Thymus (tissue), 14 donors: ENCODE data around the gene GON4L. TPM values are rescaled to one million over a fixed set of nuclear protein-coding genes. Genes with fewer than 3 reads are reported as not detected.
"Not testable (repeated sequence)": the region's sequence is repeated elsewhere in the genome, so short reads cannot be mapped to it uniquely, and the experiment has no call there.

Experiments used
- DNase-seq, 9 donors: peaks; one replicate each; pipeline ENCODE4 v3.0.0-alpha.2; 2013; ENCODE audit warnings: low spot score in 9 of 9, low read depth in 6 of 9, missing footprints in 1 of 9
- H3K27ac ChIP-seq, 2 donors: one replicate each; pipeline ENCODE4 v1.5.1; 2013; ENCODE audit warnings: control low read depth in 1 of 2, low read depth in 1 of 2, low read length in 1 of 2, mild to moderate bottlenecking in 1 of 2, moderate library complexity in 1 of 2
- H3K27me3 ChIP-seq, 2 donors: one replicate each; pipeline ENCODE4 v1.5.1; 2013; ENCODE audit warnings: low read length in 1 of 2; ENCODE audit not compliant: control insufficient read depth in 2 of 2, insufficient read depth in 1 of 2
- H3K36me3 ChIP-seq, 2 donors: one replicate each; pipeline ENCODE4 v1.5.1; 2013; ENCODE audit warnings: low read length in 1 of 2, mild to moderate bottlenecking in 1 of 2, moderate library complexity in 1 of 2; ENCODE audit not compliant: control insufficient read depth in 2 of 2, insufficient read depth in 2 of 2
- H3K4me1 ChIP-seq, 2 donors: one replicate each; pipeline ENCODE4 v1.5.1; 2013; ENCODE audit warnings: low read length in 2 of 2; ENCODE audit not compliant: control insufficient read depth in 2 of 2, insufficient read depth in 2 of 2
- H3K4me3 ChIP-seq, 2 donors: one replicate each; pipeline ENCODE4 v1.5.1; 2013; ENCODE audit warnings: low read length in 2 of 2, control low read depth in 1 of 2, mild to moderate bottlenecking in 1 of 2
- H3K9me3 ChIP-seq, 2 donors: one replicate each; pipeline ENCODE4 v1.5.1; 2013; ENCODE audit warnings: low read length in 1 of 2, mild to moderate bottlenecking in 1 of 2; ENCODE audit not compliant: control insufficient read depth in 2 of 2, insufficient read depth in 1 of 2
- WGBS: extraction: QIAGEN DNeasy Blood & Tissue Kit; methylation state at CpG from one replicate; pipeline ENCODE4 v1.1.7; 2013; 5-methylcytosine and 5-hydroxymethylcytosine counted together
- long read RNA-seq, 10 donors: transcript quantifications; one replicate each; lab custom pipeline, GENCODE V29; 2026
- polyA plus RNA-seq: library from polyadenylated mRNA; stranded (reverse); fragments of 200-250 nt; gene quantifications from one replicate; pipeline ENCODE4 v1.2.3, GENCODE V29; 2013
- total RNA-seq: library from RNA; stranded (reverse); fragments of 120-200 nt; gene quantifications from one replicate; pipeline ENCODE4 v1.2.4, GENCODE V29; 2013
- donor health status: healthy.

The GON4L gene, protein sequence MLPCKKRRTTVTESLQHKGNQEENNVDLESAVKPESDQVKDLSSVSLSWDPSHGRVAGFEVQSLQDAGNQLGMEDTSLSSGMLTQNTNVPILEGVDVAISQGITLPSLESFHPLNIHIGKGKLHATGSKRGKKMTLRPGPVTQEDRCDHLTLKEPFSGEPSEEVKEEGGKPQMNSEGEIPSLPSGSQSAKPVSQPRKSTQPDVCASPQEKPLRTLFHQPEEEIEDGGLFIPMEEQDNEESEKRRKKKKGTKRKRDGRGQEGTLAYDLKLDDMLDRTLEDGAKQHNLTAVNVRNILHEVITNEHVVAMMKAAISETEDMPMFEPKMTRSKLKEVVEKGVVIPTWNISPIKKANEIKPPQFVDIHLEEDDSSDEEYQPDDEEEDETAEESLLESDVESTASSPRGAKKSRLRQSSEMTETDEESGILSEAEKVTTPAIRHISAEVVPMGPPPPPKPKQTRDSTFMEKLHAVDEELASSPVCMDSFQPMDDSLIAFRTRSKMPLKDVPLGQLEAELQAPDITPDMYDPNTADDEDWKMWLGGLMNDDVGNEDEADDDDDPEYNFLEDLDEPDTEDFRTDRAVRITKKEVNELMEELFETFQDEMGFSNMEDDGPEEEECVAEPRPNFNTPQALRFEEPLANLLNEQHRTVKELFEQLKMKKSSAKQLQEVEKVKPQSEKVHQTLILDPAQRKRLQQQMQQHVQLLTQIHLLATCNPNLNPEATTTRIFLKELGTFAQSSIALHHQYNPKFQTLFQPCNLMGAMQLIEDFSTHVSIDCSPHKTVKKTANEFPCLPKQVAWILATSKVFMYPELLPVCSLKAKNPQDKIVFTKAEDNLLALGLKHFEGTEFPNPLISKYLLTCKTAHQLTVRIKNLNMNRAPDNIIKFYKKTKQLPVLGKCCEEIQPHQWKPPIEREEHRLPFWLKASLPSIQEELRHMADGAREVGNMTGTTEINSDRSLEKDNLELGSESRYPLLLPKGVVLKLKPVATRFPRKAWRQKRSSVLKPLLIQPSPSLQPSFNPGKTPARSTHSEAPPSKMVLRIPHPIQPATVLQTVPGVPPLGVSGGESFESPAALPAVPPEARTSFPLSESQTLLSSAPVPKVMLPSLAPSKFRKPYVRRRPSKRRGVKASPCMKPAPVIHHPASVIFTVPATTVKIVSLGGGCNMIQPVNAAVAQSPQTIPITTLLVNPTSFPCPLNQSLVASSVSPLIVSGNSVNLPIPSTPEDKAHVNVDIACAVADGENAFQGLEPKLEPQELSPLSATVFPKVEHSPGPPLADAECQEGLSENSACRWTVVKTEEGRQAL (N-terminal part only)
- total RNA-seq (31.6 TPM), polyA plus RNA-seq (33.0 TPM)
- long read RNA-seq, donor 1, result 0 reads
- long read RNA-seq, donor 2, partial matches to known transcripts, result 22 of 24 reads
- long read RNA-seq, donor 2, other reads (novel, unspliced or antisense), result 0 of 24 reads
- long read RNA-seq, donor 3, partial matches to known transcripts, result 0 of 2 reads
- long read RNA-seq, donor 3, other reads (novel, unspliced or antisense), result 0 of 2 reads
- long read RNA-seq, donor 4, partial matches to known transcripts, result 0 of 1 reads
- long read RNA-seq, donor 4, other reads (novel, unspliced or antisense), result 0 of 1 reads
- long read RNA-seq, donor 5, full-length matches to known transcripts, result 3 of 3 reads
- long read RNA-seq, donor 5, partial matches to known transcripts, result 0 of 3 reads
- long read RNA-seq, donor 5, other reads (novel, unspliced or antisense), result 0 of 3 reads
- long read RNA-seq, donor 6, full-length matches to known transcripts, result 2 of 2 reads
- long read RNA-seq, donor 6, partial matches to known transcripts, result 0 of 2 reads
- long read RNA-seq, donor 6, other reads (novel, unspliced or antisense), result 0 of 2 reads
- long read RNA-seq, donor 7, partial matches to known transcripts, result 0 of 1 reads
- long read RNA-seq, donor 7, other reads (novel, unspliced or antisense), result 0 of 1 reads
- long read RNA-seq, donor 8, result 0 reads
- long read RNA-seq, donor 9, full-length matches to known transcripts, result 2 of 2 reads
- long read RNA-seq, donor 9, partial matches to known transcripts, result 0 of 2 reads
- long read RNA-seq, donor 9, other reads (novel, unspliced or antisense), result 0 of 2 reads
- long read RNA-seq, donor 10, partial matches to known transcripts, result 0 of 1 reads
- long read RNA-seq, donor 10, other reads (novel, unspliced or antisense), result 0 of 1 reads

DNA sequence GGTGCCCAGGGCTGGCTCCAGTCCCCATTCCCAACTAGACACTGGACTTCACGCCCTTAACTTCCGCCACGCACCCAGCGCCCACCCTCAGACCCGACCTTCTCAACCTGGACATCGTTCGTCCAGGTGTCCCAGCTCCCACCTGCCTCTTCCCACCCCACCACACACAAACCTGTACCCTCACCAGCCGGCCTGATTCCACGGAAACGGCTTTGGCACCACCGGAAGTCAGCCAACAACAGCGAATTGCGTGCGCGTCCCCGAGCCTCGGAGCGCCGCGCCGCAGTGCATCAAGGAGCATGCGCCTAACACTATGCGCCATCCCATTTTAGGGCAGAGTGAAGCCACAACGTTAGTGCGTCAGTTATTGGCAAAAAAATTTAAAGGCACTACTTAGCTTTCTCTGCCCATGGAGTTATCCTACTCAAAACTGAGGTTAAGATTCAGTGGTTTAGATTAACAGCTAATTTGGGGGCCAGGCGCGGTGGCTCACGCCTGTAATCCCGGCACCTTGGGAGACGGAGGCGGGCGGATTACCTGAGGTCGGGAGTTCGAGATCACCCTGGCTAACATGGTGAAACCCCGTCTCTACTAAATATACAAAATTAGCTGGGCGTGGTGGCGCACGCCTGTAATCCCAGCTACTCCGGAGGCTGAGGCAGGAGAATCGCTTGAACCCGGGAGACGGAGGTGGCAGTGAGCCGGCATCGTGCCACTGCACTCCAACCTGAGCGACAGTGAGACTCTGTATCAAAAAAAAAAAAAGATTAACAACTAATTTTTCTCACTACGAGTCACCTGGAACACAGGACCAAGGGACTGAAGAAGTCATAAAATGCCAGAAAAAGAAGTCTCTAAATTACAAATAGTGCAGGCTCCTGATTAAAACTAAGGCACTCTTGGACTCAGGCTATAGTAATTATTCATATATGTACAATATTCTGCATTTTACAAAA is at the start of gene GON4L:
Gene GON4L (minus strand): TSS at position 240 of the 956 bp plus-strand sequence. CDS start 3,434 bp downstream, outside the sequence.
- H3K4me3 ChIP-seq, result peak within 1 kb of the TSS; percentile 90 to 93
- 20% methylated on average over 46 of the region's 46 CpGs for WGBS
- H3K27ac ChIP-seq, result peak within 1 kb of the TSS; percentile 67 to 82
- H3K9me3 ChIP-seq, result no peaks in the 10 kb centered on the region
- peaks cover 22% of the 10 kb centered on the region in 2 donors for H3K36me3 ChIP-seq
- peaks cover 5 to 10% of the 10 kb centered on the region in 2 donors for H3K27me3 ChIP-seq
- peaks cover 13 to 36% of the 10 kb centered on the region in 2 donors for H3K4me1 ChIP-seq
- peak; percentile 85 to 97 (median 92) for DNase-seq

DNA sequence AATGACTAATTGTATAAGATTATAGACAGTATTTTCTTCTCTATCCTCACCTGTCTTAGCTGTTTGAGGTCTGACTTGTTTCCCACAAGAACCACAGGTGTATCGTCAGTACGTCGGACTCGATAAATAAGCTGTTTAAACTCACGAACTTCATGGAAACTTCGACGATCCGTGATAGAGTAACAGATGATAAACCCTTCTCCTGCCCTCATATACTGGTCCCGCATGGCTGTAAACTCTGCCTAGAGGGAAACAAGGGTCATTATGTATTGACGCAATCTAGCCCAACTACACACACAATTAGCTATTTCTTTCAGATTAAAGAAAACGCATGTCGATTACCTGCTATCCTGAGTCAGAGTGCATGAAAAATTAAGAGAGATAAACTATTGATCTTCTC is 47.2 kb upstream of the GON4L start:
- Histone ChIP-seq H3K4me3 (no peak overlapping the region), H3K27ac (no peak overlapping the region), H3K9me3 (no peaks in the 10 kb centered on the region), H3K27me3 (no peaks in the 10 kb centered on the region), H3K36me3 (peaks cover 70 to 75% of the 10 kb centered on the region in 2 donors), H3K4me1 (no peaks in the 10 kb centered on the region)
- WGBS, result 98% methylated on average over 12 of the region's 12 CpGs
- DNase-seq, result no peak

DNA sequence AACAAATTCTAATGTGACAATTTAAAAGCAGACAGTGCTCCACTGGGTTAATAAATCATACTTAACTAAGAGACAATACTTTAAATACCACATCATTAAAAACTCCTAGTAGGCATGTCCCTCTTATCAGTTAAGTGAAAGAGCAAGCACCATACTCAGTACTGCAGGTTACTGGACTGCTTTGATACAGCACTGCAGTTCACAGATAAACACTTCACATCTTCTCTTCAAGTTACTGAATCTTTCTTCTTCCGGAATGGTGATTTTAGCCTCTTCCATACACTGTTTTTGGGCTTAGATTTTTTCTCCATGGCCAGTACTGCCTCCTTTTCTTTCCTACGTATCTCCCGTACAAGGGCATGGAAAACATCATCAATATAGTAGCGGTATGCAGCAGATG is 43.1 kb upstream of the GON4L start:
- H3K4me1 ChIP-seq, result no peaks in the 10 kb centered on the region
- H3K27ac ChIP-seq, result no peak overlapping the region
- DNase-seq, result no peak
- no peak overlapping the region for H3K4me3 ChIP-seq
- H3K27me3 ChIP-seq, result no peaks in the 10 kb centered on the region
- H3K36me3 ChIP-seq, result peaks cover 56 to 64% of the 10 kb centered on the region in 2 donors
- H3K9me3 ChIP-seq, result no peaks in the 10 kb centered on the region
- 98% methylated on average over 4 of the region's 4 CpGs for WGBS

DNA sequence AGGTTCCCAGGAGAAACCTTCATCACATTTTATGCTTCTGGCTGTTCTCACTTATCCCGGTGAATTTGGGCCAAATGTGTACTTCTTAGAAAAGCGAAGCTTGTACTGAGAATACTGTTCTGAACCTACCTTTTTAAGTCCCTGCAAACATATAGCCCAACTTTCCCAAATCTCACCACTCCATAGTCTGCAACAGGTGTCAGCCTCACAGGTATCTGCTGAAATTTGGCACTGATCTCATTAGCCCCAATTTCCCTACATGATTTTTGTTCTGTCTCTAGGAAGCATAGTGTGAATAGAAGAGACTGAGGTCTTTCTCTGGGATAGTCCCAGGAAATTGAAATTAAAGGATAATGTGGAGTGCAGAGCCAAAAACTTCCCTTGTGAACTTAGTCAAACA is 42.7 kb upstream of the GON4L start:
- H3K4me3 ChIP-seq, result no peak overlapping the region
- no peaks in the 10 kb centered on the region for H3K9me3 ChIP-seq
- over 99% methylated on average over 2 of the region's 2 CpGs for WGBS
- no peaks in the 10 kb centered on the region for H3K27me3 ChIP-seq
- no peaks in the 10 kb centered on the region for H3K4me1 ChIP-seq
- DNase-seq, result no peak
- peaks cover 52 to 59% of the 10 kb centered on the region in 2 donors for H3K36me3 ChIP-seq
- H3K27ac ChIP-seq, result no peak overlapping the region

DNA sequence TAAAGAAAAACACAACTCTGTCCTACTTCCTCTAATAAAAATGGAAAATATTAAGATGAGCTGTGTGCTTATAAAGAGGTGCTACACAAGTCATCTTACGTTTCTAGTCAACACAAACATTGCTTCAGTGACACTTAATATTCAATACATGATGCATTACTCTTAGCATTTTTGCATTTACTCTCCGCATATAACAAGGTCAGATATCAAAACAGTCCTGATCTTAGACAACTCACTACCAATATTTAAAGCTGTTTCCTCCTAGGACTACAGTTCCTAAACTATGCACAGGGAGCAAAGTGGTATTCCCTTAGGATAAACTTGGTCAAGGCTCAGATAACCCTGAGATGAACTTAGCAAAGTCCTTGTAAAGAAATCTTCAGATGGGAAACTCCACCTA is 41.9 kb upstream of the GON4L start:
- peaks cover 0 to 2% of the 10 kb centered on the region in 2 donors for H3K4me1 ChIP-seq
- WGBS, result 94% methylated on average over 2 of the region's 2 CpGs
- H3K27me3 ChIP-seq, result no peaks in the 10 kb centered on the region
- no peak overlapping the region for H3K4me3 ChIP-seq
- H3K9me3 ChIP-seq, result no peaks in the 10 kb centered on the region
- no peak overlapping the region for H3K27ac ChIP-seq
- no peak for DNase-seq
- H3K36me3 ChIP-seq, result peaks cover 44 to 51% of the 10 kb centered on the region in 2 donors

DNA sequence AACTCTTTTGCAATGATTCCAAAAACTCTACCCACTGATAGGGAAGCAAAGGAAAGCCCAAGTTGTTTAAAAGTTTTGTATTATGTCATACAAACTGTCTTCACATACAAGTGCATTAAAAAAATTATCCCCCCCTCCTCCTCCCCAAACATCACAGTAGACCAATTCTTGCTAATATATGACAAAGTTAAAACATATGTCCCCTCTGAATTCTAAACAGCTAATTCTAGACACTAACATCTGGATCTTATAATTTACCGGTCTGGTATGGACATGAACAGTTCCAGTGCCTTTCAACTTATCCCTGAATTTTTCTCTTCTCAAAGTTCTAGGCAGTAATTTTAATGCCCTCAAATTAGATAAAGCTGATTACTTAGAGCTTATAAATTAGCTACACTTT is 40.7 kb upstream of the GON4L start:
- Histone ChIP-seq H3K4me3 (no peak overlapping the region), H3K4me1 (peaks cover 2 to 9% of the 10 kb centered on the region in 2 donors), H3K9me3 (no peaks in the 10 kb centered on the region), H3K27ac (no peak overlapping the region), H3K36me3 (peaks cover 39 to 47% of the 10 kb centered on the region in 2 donors), H3K27me3 (no peaks in the 10 kb centered on the region)
- 96% methylated on average over 1 of the region's 1 CpG for WGBS
- no peak for DNase-seq

DNA sequence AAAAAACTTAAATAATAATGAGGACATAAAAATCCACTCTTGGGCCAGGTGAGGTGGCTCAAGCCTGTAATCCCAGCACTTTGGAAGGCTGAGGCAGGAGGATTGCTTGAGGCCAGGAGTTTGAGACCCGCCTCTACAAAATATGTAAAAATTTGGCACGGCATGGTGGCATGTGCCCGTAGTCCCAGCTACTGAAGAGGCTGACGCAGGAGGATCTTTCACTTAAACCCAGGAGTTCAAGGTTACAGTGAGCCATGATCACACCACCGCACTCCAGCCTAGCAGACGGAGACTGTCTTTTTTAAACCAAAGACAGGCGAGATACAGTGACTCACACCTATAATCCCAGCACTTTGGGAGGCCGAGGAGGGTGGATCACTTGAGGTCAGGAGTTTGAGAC is 39.5 kb upstream of the GON4L start:
- DNase-seq, H3K4me1 ChIP-seq, H3K27ac ChIP-seq, H3K4me3 ChIP-seq, H3K27me3 ChIP-seq, H3K9me3 ChIP-seq: not testable (repeated sequence)
- peaks cover 31 to 44% of the 10 kb centered on the region in 2 donors for H3K36me3 ChIP-seq
- 98% methylated on average over 8 of the region's 8 CpGs for WGBS
